ENCODE measurements around the gene LIME1.

LIME1 gene

DNA sequence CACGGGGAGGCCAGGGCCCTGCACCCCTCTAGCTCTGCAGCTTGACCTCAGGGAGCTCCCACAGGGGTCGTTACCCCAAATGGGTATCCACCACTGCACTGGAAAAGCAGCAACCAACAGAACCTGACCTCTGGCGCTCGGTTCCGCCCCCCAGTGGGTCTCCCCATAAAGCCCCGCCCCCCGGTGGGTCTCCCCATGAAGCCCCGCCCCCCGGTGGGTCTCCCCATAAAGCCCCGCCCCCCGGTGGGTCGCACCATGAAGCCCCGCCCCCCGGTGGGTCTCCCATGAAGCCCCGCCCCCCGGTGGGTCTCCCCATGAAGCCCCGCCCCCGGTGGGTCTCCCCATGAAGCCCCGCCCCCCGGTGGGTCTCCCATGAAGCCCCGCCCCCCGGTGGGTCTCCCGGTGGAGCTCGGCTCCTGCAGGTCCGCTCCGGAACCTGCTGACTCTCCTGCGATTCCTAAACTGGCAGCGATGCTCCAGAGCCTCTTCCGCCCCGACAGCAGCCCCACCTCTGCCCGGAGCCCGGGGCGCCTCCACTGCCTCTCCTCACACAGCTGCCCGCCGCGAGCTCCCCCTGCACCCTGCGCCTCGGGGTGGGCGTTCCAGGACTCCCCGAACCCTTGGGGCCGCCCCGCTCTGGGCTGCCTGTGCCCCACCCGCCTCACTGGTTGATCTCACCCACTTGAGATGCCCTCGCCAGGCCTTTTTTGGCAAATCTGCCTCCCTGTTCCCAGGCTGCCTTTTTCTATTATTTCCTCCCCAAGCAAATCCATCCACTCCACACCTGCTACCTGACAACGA, 15.2 kb downstream of the LIME1 start:
- FAIRE-seq: no peak

DNA sequence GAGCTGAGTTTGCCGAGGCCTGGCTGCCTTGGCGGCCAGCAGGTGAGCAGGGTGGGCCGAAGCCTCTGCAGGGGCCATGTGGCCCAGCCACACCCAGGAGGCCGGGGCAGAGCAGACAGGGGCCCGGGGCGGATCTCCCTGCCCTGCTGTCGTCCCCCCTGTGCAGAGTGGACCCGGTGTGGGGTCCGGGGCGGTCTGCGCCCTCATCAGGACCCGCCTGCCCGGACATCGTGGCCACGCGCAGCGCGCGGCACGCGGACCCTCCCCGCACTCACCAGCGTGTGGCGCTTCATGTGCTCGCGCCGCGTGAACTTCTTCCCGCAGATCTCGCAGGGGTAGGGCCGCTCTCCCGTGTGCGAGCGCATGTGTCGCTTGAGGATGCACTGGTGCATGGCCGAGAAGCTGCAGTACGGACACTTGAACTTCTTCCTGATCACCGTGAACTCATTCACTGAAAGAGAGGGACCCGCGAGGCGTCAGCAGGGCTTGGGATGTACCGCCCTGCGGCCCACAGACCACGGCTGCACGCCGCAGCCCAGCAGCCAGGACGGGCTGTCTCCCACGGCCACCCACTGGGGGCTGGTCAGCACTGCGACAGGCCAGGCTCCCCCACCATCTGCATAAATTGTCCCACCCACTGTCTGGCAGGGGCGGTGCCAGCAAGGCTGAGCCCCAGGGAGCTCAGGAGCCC, 16.1 kb downstream of the LIME1 start:
- FAIRE-seq: no peak

DNA sequence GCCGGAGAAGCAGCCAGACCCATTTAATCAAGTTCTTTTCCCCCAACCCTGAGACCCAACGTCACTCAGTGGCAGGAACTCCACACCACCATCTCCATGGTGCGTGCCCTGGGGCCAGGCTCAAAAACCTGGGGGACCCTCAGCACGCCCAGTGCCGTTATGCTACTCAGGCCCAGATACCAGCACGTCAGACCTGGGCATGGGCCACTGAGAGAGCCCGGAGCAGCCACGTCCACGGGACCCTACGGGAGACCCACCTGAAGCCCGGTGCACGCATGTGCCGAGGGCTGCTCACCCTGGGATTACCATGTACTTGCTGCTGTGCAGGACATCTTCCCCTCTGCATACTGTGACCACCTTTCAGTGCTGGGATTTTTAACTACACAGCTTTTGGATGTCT, 16.9 kb downstream of the LIME1 start:
- FAIRE-seq: no peak

DNA sequence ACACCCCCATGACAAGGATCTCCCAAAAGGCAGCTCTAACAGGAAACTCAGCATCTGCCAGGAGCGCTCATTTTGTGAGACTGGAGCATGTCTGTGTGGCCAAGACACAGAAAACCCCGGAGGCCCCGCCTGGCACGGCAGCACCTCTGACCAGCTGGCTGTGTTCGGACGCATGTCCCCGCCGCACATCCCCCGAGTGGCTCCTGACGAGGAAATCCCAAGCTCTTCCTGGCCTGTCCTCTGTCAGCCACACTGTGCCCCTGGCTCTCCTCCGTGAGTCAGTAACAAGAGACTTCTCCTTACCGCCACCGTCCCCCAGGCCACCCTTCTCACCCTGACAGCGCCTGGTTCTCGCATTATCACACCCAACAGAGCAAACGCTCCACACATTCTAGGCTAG, 17.5 kb downstream of the LIME1 start:
- FAIRE-seq: no peak

DNA sequence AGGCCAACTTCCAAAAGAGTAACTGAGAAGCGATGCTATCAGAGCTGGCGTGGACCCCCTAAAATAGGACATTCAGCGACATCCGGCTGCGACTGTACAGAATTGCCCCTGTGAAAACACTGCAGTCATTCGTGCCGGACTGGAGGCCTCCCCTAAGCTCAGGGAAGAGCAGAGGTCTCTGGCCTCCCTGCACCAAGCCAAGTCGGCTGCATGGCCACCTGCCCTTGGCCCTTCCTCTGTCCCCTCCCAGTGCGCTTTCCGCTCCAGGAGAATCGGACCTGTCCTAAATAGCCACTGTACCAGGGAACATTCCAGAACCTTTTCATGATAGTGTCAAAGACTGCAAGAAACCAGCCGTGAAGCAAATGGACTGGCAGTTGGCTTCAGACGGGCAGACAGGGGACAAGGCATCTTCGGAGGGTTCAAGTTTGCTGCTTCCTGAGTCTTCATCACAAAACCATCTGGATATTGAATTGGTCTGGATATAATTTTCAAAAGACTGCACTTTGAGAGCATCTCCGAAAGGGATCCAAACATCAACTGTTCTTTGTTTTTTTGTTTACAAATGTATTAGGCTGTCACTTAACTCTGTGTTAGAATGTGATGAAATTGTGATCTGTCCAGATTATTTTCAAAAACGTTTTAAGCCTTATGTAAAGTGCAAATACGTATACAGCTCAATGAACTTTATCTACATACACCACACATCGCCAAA, 19.6 kb downstream of the LIME1 start:
- FAIRE-seq: no peak

DNA sequence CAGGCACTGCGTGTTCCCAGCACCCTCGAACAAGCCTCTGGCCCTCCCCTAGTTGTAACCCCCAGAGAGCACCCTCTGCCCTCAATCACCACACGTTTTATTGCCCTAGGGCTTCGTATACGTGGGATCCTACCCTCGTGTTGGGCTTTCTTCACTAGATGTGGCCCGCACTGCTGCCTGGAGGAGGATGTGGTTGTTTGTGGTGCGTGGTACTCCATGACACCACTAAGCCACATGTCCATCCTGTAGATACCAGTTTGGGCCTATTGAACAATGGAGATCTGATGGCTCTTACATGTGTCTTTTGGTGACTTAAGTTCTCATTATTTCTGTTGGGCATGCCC, 20.2 kb downstream of the LIME1 start:
- FAIRE-seq: no peak

DNA sequence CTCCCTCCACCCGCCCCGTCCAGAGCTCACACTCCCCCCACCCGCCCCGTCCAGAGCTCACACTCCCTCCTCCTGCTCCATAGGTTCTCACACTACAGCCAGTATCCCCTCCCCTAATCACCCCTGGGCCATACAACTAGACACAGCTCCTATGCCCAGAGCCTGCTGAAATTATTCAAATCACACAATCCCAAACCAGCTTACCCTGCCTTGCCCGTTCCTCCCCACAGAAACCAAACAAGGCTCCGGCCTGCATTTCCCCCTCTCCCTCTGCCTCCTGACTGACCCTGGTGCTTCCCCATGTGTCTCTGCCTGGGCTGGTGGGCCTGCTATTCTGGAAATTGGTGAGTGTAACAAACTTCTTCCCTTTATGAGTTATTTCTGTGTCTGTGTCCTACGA, 21.7 kb downstream of the LIME1 start:
- FAIRE-seq: no peak

DNA sequence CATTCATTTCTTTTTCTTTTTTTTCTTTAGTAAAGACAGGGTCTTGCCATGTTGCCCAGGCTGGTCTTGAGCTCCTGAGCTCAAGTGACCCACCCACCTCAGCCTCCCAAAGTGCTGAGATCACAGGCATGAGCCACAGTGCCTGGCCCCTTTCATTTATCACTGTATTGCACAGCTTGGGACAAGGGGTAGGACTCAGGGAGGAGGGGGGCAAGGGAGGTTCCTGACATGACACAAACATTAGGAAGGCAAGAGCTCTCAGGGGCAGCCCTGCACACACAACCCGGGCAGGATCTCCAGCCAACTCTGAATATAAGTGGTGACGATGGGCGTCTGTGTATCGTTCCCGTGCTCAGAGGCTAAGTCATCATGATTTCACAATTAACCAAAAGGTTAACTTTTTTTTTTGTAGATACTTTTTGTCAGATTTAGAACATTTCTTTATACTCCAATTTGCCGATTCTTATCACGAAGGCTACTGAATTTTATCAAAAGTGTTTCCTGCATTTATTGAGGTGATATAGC, 23.0 kb downstream of the LIME1 start:
- no peak for FAIRE-seq

DNA sequence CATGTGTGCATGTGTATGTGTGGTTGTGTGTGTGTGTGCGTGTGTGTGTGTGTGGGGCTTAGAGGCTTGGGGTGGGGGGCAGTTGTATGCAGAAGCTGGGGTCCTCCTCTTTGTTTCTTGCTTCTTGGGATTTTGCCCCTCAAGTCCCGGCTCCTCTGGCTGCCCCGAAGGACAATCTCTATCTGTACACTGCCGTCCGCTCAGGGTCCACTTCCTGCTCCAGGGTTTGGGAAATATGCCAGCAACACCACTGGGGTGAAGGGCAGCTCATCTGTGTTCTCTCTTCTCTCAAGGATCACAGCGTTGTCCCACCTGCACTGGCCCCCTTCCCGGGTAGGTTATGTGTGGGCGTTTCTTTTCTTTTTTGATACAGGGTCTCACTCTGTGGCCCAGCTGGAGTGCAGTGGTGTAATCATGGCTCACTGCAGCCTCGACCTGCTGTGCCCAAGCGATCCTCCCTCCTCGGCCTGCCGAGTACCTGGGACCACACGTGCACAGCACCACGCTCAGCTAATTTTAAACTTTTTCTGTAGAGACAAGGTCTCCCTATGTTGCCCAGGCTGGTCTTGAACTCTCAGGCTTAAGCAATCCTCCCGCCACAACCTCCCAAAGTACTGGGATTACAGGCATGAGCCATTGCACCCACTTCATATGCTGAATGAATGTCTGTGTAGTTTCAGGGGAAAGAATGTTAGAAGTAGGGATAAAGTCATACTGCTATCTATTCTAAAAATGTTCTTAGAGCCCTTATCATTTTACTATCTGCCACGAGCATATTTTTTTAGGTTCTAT, 28.8 kb downstream of the LIME1 start:
- FAIRE-seq: no peak

DNA sequence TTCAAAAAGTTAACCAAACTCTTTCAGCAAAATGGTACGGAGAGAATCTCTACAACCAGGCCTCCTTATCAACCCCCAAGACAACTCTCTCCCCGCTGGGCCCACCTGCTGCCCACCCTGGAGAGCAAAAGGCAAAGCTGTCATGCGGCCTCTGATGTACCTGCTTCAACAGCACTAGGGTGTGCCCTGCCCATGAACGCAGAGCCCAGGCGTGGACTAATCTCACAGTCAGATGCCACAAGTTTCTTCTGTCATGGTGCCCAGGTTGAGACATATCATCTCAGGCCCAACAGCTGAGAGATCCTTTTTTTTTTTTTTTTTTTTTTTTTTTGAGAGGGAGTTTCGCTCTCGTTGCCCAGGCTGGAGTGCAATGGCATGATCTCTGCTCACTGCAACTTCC, 29.4 kb downstream of the LIME1 start:
- no peak for FAIRE-seq

DNA sequence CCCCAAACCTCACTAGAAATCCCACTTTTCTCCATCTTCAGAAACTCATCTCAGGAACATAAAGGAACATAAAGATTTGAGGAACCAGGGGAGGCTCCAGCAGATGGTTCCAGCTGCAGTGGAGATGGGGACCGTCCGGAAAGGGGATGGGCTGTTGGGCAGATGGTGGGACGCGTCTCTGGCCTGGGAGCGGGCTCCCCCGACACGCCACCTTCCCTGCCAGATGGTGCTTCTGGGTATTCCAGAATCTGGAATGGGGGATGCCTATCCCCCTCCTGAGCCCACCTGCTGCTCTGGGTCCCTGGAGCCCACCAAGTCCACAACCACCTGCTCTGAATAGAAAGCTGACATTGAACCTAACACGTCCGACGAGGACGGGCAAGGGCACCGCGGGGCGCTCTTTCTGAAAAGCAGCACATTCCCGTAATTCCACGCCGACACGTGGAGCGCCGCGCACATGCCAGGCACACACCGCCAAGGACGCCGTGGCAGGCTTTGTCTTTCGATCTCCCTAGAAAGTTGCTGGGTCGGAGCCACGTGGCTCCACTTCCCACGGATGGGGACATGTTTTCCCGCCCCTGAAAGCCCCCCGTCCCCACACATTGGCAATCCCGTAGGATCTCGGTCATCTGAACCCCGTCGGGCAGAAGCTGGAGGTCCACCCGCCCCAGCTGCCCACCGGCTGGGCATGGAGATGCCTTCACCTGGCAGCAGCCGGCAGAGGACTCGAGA, 30.4 kb downstream of the LIME1 start:
- FAIRE-seq: no peak

DNA sequence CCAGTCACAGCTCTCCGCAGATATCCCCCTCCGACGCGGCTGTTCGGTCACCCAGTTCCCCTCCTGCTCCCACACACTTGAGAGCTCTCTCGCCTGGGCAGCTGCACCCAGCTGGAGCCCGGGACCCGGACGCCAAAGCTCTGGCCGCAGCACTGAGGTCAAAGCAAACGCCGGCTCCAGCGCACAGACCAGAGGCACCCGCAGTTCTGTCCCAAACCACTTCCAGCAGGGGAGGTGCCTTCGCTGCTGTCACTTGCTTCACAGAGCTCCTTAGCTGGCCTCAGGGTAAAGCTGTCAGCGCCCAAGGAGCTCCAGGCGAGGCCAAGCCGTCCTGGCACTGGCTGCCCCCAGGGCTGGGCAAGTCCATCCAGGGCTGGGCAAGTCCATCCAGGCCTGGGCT, 31.0 kb downstream of the LIME1 start:
- FAIRE-seq: no peak

DNA sequence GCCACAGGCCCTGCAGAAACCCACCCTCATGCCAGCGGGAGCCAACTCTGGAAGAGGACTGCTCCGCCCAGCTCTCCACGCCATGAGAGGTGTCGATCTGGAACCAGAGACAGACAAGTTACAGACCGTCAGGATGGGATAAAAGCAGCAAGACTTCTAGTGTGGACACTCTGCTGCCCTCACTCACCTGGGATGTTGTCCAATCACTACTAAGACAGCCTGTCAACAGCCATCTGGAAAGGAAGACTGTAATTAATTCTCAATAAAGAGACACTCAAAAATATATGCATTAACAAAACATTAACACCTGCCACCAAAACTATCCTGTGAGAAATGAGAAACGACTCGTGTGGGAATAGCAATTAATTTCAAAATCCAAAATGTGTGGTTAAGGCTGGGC, 31.4 kb downstream of the LIME1 start:
- no peak for FAIRE-seq

DNA sequence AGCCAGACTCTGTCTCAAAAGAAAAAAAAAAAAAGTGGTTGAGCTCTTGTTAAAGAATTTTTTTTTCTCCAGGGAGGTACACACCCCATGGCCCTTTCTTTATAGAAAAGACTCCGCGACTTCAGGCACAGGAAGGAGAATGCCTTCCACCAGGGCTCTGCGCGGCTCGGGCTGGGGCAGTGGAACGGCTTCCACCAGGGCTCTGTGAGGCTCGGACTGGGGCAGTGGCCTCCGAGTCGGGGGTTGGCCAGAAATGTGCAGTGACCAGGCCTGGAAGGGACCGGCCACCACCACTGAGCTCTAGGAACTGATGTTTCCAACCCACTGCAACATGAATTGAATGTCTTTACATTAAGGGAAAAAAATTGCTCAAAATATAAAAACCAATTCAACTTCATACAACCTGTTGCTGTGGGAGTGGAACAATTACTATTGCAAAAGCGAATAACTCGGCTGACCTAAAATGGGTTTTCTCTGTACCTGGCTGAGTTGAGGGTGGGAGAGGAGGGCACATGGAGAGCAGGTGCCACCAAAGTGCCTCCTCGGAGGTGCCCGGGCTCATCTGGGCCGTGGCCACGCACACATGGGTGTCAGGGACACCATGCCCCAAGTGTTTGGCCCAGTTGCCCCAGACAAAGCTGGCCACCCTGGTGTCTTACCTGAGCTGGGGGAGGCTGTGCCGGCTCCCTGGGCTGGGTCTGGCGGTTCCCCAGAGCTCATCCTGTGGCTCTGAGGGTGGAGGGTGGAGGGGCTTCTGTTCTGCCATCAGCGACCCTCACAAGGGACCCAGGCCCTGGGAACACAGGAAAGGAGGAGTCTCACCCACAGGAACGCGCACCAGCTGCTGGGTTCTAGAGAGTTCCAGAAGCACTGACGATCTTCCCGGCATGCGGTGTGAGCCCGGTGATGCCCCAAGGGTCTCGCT, 32.4 kb downstream of the LIME1 start:
- no peak for FAIRE-seq

DNA sequence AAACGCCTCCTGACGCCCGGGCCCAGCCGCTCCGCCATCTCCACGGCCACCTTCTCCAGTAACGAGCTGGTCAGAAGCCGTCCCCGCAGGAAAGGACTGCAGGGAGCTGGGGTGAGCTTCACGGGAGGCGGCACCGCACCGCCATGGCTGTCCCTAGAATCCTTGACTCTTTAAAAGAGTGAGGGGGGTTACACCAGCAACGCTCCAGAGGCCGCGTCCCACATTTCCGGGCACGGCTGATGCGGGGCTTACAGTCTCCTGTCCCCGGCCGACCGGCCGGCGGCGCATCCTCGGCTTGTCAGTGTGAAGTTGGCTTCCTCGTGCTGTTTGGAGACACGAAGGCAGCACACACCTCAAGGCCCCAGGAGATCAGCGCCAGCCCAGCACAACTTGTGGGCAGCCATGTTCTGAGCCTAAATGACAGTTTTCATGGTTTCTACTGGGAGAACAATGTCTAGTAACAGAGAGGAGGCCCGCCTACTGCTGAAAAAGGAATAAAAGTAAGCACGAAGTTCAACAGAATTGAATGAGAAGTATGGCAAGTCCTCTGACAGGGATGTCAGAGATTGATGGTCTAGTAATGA, 33.5 kb downstream of the LIME1 start:
- no peak for FAIRE-seq

DNA sequence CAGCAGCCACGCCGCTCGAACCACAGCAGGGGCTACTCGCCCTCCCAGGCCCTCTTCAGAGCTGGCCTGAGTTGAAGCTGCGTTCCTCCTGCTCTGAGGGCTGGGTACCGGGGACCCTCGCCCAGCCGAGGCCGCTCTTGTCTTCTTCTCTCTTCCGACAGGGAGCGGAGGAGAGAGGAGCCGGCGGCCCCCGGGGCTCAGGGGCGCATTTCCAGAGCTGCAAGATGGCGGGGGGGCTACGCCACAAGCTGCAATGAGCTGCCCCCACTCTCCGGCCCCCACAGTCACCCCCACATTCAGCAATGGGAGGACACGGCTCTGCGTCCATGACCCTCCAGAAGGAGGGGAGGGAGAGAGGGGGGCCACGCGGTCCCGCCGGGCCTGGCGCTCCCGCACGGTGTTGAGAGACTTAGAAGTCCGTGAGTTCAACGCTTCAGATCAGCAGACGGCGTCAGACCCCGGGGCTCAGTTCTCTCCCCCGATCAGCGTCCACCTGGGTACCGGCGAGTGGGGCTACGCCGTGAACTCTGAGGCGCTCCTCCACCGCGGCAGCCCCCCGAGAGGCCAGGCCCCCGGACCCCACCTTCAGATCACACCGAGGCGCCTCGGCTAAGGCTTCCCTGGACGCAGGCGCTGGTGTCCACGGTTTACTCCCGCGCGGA, 34.7 kb downstream of the LIME1 start:
- FAIRE-seq: no peak

DNA sequence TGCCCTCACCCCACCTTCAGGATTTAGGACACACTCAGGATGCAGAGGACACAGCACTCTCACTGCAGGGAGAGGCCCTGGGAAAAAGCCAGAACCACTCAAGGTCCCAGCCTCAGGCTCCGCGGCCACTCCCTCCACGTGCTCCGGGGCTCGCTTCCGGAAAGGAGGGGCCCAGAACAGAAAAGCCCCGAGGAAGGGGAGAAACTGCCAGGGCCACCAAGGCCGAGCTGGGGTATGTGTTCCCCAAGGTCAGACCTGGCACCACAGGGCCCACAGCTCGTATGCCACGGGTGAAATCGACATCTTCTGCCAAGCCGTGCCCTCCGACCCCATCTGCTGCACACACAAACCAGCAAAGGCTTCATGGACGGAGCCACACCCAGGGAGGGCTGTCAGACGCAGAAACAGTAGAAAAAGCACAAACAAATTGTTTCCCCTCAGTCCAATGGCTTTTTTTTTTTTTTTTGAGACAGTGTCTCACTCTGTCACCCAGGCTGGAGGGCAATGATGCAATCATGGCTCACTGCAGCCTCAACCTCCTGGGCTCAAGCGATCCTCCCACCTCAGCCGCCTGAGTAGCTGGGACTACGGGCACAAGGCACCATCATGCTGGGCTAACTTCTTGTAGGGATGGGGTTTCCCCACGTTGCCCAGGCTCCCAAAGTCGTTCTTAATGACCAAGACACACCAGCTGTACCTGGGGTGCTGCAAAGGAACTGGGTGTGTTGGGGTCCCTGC, 36.5 kb downstream of the LIME1 start:
- FAIRE-seq: no peak

DNA sequence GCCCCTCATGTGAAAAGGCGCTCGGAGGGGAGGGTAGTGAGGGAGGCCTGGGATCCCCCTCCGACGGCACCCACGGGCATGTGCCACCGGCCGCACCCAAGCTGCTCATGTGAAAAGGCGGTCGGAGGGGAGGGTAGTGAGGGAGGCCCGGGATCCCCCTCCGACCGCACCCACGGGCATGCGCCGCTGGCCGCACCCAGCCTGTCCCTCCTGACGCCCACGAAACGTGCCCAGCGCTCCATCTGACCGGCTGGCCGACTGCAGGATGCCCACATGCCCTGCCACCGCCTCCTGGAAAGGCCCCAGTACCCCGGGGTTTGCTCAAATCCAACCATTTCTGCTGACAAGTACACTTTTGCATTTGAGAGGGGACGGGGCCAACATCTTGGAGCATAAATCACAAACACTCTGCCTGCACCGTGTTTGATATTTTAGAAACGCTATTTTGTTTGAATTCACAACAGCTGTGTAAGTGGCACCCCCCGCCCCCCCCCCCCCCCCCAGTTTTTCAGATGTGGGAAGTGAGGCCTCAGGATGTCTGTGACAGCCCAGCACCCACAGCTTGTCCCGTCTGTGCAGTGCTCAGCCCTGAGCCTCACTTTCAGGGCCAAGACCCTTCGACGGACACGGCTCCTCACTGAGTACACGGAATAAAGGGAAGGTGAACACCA, 37.2 kb downstream of the LIME1 start:
- FAIRE-seq: no peak

DNA sequence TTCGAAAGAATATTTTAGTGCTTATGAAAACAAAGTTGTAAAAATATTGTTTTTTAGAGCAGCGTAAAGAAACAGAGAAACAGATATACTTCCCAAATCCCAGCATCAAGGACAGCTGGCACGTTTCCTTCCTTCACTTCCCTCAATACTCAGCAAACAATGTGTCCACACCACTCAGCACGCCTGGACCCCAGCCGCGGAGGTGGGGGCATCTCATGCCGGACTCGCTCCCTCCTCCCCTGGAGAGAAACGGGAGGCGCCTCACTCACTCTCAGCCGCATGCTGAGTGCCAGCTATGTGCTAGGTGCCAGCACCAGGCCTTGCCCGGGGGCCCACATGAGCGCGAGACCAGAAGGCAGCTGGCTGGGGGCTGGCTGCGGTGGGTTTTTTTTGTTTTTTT, 37.8 kb downstream of the LIME1 start:
- no peak for FAIRE-seq

Measured in islet of Langerhans (tissue), 1 donor.